HG02610 (cell line): ENCODE results near the gene PHYHD1.
"Not testable (repeated sequence)": the region's sequence is repeated elsewhere in the genome, so short reads cannot be mapped to it uniquely, and the experiment has no call there.

ENCODE experiments used
- ATAC-seq: cut with Tn5 transposase; IDR thresholded peaks from one replicate; pipeline ENCODE4 v1.9.1; 2021; ENCODE audit warnings: mild to moderate bottlenecking, moderate library complexity; ENCODE audit not compliant: unreplicated experiment

Gene PHYHD1

DNA sequence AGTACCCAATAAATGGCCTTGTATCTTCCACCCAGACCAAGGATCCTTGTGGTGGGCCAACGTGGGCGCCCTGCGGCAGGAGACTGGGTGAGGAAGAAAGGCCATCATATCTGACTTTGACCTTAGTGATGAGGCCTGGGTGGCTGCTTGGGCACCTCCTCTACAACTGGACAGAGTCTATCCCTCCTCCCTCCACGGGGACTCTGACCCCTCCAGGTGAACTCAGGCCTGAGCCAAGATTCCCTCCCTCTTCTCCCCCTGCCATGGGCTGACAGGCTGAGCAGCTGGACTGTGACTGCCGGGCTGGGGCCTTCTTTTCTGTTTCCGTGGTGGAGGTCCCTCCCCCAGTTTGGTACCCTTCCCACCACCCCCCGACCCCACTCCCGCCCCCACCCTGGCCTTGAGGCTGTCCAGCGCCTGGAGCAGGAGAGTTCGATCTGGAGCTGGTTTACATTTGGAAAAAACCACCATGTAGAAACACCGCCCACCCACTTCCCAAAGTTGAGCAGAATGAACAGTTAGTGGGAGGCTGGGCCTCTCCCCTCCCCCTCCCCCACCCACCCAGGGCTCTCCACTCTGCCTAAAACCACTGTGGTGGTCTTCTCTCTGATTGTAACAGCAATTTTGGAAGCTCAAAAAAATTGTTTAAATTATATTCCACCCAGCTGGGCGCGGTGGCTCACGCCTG is 1.2 kb upstream of the PHYHD1 start:
- ATAC-seq = no peak

DNA sequence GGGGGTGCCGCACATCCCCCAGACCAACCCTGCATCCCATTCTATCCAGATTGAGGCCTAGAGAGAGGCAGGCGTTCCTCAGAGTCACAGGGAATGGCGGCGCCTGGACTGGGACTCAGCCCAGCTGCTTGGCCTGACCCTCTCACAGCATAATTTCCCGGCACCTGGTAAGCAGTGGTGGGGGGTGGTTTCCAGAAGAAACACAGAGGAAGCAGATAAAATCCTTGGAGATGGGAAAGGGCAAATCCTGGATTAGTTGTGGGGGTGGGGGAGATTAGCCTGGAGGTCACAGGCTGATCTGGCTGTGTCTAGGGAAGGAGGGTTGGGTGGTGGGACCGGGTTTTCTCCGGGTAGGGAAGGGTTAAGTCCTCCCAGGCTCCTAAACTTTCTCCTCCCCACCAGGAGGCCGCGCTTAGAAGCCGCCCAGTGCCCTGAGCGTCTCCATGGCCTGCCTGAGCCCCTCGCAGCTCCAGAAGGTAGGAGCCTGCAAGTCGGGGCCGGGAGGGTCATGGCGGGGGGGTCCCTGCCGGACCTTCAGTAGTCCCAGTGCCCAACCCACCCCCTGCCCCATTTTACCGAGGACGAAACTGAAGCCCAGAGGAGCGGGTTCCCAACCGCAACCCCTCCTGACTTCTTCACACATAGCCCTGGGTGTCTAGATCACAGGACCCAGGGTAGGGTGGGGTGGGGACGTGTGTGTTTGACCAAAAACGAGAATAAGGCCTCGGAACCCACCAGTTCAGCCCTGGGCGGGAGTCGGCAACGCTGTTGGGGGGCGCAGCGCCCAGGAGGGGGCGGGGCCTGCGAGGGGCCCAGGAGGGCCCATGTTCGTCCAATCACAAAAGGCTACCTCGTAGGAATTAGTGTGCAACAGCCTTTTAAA is 1.3 kb downstream of the PHYHD1 start:
- no peak for ATAC-seq

DNA sequence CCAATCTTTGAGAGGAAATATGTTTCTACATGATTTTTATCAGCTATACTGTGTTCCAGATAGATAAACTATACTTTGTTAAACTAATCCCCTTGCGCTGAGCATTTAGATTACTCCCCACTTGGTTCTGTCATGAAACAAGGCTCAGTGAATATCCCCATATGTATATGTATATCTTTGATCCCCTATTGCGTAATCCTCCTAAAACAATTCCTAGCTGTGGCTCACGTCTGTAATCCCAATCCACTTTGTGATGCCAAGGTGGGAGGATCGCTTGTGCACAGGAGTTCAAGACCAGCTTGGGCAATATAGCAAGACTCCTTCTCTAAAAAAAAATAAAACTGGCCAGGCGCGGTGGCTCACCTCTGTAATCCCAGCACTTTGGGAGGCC is 2.7 kb downstream of the PHYHD1 start:
- ATAC-seq = no peak

DNA sequence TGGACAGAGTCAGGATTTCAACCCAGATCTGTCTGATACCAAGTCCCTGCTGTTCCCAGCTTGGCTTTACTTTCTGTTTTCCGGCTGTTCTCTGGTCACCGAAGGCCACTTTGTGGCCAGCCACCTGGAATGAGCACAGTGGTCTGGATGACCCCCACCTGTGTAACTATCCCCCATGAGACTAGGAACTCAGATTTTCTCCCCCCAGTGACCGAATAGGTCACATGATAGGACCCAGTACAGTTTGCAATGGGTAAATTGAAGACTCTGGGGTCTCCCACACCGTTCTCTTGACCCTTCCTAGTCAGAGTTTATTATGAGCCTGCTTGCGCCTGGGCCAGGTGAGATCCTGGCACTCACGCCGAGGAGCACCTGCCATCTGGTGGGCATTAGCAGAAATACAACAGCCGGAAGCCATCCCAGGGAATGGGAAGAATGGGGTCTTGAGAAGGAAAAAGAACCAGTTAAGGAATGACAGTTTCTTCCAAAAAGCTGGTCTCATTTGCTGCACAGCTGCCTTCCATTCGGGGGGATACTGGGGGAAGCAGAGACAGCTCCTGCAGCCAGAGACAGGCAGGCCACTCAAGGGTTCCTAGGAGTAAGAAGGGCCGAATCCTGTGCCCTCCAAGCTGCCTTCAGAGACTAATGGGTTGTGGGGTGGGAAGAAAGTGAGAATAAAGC is 7.1 kb downstream of the PHYHD1 start:
- no peak for ATAC-seq

DNA sequence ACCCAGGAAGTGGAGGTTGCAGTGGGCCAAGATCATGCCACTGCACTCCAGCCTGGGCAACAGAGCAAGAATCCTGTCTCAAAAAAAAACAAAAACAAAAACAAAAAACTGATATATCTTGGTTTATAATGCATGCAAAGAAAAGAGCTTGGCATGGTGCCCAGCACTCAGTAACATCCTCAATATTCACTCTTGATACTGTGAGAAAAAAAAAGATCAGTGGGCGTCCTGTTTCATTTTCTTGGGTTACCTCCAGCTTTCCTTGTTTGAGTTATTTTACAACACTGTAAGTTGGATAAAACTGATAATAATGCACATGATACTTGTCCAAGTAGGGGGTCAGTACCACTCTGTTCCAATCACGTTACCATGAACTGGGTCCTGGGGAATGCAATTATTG is 7.8 kb downstream of the PHYHD1 start:
- no peak for ATAC-seq

DNA sequence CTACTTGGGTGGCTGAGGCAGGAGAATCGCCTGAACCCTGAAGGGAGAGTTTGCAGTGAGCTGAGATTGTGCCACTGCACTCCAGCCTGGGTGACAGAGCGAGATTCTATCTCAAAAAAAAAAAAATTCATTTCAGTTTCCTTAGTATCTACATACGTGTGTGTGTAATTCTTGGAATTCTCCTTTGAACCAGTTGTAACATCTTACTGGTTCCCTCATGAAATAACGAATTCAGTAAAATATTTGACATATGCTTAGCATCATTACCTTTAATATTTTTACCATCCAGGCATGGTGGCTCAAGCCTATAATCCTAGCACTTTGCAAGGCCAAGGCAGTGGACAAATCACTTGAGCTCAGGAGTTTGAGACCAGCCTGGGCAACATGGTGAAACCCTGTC is 8.8 kb downstream of the PHYHD1 start:
- ATAC-seq = no peak

DNA sequence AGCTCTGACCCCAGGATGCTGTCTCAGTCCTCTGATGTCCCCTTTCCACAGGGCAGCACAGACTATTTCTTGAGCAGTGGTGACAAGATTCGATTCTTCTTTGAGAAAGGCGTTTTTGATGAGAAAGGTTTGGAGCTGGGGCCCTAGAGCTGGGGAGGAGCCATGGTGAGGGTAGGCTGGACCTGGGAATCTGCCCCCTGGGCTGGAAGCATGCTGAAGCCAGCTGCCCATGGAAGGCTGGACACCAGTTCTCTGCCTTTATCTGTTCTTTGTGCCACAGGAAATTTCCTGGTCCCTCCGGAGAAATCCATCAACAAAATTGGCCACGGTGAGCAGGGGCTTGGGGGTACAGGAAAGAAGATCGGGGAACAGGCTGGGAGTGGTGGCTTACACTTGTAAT is 12.9 kb downstream of the PHYHD1 start:
- no peak for ATAC-seq

DNA sequence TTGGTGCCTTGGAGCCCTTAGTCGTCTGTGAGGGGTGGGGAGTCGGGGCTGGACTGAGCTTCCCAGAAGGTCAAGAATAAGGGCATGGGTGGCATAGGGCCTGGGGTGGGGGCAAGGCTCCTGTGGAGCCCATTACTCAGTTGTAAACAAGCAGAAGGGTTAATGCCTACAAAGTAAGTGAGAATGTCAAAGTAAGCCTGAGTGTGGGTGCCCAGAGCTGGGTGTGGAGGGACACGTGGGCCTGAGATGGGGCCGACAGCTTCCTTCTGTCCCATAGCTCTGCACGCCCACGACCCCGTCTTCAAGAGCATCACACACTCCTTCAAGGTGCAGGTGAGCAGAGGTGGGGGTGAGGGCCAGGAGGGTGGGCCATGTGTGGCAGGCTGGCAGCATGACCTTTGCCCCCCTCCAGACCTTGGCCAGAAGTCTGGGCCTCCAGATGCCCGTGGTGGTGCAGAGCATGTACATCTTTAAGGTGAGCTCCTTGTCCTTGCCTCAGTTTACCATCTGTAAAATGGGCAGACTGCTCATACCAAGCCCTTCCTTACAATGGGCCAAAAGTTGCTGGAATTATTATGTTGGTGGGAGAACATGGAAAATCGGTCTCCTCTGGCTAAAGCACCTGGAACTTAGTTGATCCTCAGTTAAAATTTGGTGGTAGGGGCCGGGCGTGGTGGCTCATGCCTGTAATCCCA is 15.5 kb downstream of the PHYHD1 start:
- ATAC-seq = no peak

DNA sequence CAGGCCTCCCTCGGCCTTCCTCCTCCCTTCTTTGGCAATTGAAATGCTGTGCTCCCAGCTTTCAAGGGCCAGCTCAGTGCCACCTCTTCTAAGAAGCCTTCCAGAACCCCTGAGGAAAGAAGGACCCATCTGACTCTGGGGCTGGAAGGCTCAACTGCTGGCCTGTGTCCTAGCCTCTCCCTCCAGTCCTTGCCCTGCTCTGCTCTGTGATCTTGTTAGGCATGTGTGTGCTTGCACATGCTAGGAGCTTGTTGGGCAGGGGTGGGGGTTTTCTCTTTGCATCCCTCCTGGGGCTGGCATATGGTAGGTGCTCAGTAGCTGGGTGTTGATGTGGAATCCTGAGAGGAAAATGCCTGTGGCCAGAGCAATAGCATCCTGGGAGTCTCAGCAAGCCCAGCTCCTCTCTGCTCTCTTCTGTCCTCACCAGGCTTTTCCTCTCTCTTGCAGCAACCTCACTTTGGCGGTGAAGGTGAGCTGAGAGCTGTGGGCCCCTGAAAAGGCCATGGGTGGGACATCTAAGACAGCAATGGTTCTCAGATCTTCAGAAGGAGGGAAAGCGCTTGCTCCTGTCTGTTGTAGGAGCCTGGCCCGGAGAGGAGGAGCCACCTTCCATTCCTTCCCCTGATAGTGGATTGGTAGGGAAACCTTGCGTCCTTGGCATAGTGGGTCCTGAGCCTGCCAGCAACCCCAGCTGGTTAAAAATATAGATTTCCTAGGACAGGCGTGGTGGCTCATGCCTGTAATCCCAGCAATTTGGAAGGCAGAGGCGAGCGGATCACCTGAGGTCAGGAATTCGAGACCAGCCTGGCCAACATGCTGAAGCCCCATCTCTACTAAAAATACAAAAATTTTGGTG is 16.8 kb downstream of the PHYHD1 start:
- ATAC-seq = no peak

DNA sequence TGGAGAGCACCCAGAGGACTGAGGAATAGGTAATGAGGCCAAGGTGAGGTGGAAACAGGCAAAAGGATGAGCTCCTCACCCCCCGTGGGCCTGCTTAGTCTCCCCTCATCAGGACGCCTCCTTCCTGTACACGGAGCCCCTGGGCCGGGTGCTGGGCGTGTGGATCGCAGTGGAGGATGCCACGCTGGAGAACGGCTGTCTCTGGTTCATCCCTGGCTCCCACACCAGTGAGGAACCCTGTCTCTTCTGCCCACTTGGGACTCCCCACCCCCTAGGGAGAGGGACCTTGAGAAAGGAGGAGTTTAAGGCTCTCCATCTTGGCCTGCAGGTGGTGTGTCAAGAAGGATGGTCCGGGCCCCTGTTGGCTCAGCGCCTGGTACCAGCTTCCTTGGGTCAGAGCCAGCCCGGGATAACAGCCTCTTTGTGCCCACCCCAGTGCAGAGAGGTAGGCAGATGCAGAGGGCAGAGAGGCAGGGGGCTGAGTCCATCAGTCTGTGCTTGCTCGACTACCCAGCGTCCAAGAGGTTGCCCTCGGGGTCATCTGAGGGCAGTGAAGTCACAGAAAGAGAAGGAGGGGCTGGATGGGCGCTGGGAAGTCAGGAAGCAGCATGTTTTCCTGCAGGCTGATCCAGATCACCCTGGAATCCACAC is 19.6 kb downstream of the PHYHD1 start:
- ATAC-seq = no peak

DNA sequence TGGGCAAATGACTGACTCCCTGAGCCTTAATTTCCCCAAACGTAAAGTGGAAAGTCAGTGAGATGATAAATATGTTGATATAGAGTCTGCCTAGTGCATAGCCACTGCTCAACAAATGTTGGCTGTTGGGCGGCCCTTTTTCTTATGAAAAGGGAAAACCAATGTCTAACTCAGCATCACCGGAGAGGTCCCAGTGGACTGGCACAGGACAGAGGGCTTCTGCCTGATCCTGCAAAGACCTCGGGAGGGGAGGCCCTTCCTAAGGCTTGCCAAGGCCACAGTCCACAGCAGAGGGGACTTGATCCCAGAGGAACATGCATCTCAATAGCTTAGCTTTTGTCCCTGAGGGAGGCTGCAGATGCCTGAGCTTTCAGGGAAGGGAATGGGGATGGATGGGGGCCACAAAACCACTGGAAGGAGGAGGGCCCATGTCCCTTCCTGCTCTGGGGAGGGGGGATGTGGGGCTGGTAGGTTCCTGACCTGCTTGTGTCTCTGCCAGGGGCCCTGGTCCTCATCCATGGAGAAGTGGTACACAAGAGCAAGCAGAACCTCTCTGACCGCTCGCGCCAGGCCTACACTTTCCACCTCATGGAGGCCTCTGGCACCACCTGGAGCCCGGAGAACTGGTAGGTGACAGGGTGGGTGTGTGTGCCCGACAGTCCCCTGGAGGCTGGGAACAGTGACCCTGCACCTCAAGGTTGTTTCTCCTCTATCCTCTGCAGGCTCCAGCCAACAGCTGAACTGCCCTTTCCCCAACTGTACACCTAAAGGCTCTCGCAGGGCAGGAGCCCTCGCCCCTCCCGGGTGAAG is 20.4 kb downstream of the PHYHD1 start:
- no peak for ATAC-seq

DNA sequence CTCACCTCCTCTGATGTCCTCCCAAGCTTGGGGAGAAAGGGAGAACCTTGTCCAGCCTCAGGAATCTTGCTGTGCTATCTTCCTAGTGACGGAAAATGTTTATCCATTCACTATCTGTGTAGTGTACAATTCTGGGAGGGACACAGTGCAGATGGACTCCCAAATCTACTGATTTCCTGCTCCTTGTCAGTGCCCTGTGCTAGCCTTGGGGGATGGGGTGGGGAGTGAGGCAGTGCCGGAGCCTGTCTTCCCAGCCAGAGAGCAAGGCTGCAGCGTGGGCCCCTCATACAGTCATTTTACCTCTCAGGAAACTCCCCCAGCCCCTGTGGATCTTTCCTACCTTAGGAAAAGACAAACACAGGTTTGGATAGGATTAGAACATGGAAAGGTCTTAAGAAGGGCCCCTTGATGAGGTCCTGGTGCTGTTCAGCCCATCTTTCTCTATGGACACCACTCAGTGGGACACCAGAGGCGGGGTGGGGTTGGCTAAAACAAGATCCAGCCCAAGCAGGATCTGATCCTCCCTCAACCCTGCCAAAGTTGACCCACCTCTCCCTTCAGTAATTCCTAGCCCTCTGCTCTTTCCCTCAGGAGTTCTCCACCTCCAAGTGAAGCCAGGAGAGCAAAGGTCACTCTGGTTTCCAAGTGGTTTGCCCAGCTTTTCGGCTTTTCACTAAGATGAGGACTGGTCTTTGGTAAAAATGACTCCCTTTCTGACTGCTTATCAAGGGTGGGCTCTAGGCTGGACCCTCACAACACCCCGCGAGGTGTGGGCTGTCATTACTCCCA is 23.2 kb downstream of the PHYHD1 start:
- no peak for ATAC-seq

DNA sequence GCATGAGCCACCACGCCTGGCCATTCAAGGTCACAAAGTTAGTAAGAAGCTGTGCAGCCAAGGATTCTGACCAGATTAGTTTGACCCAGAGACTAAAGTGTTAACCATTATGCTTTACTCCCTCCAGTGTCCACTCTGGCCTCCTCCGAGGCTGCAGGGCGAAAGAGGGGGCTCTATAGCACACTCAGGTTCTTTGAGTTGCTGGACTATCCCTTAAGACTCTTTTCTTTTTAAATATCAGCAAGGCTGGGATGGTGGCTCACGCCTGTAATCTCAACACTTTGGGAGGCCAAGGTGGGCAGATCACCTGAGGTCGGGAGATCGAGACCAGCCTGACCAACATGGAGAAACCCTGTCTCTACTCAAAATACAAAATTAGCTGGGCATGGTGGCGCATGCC is 24.2 kb downstream of the PHYHD1 start:
- ATAC-seq = not testable (repeated sequence)

DNA sequence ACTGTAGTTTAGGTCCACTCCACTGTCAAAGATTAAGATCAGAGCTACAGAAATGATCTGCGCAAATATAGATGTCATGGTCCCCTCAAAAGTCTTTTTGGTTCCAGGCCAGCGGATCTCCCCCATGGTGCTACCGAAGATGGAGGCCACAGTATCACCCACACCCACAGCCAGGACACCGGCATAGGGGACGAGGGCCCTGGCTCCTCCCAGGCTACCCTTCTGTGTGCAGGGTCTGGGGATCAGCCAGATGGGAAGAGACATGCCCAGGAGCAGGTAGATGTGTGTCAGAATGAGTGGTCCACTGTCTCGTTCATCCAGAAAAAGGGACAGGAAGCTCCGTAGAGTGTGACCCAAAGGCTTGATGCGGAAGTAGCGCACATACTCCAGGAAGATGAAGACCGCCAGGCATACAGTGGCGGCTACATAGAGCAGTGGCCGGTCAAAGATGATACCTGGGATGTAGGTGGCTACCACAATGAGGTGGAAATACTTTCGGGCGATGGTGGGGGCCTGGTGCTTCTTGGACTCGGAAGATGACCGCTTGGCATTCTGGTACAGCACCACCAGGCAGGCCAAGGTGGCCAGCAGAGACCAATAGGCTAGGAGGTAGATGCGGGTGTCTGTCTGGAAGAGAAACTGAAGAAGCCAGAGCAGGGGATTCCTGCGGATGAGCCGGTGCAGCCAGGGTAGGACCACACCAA is 25.2 kb downstream of the PHYHD1 start:
- ATAC-seq = no peak

DNA sequence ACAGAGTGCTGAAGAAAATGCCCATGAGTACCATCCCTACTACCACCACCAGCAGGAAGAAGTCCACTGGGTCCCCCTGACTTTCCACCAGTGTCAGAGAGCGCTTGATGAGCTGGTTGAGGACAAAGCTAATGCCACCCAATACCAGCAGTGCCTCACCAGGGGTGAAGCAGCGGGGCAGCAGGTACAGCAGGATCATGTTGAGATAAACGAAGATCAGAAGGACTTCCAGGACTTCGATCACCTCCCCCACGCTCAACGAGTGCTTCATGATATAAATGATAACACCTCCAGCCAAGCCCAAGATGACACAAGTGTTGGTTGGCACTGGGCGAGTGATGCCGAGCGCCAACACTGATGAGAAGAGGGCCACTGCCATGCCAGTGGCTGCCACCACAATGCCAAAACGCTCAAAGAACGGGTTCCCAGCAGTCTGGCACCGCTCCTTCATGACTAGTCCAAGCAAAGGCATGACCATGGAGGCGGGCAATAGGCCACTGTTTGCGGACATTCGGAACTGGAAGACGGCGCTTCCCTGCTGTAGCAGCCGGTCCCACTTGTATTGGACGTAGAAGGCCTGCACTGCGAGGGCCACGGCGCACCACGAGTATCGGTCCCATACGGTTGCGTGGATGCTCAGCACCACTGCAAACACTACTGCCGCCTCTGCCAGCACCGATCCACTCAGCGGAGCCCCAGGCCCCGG is 25.9 kb downstream of the PHYHD1 start:
- ATAC-seq = no peak

DNA sequence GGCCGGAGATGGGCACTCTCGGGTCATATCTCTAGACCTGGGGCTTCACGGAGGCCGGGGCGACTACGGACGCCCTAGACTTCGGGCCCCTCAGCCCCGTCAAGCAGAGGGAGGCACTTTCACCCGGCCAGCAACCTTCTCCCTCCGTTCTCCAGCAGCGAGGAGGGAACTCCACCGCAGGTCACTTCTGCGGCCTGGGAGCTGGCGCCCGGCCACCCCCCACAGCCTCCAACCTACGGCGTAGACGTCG is 26.4 kb downstream of the PHYHD1 start:
- no peak for ATAC-seq
